Epithelial cell of proximal tubule (primary cell): Measurements from ENCODE around the gene MCTP1. TPM values are rescaled to one million over a fixed set of nuclear protein-coding genes. Genes with fewer than 3 reads are reported as not detected.

Source experiments
- DNase-seq: peaks from one replicate; pipeline ENCODE4 v3.0.0-alpha.2; 2011; ENCODE audit warnings: low read depth
- H3K4me3 ChIP-seq: 2 replicates; pipeline ENCODE4 v1.5.1; 2011; ENCODE audit warnings: low read depth, mild to moderate bottlenecking, low read length
- total RNA-seq: library from RNA; depleted of rRNA; stranded (reverse); fragments of >200 nt; gene quantifications from 2 replicates; pipeline ENCODE4 v1.2.3, GENCODE V29; 2015
- TF ChIP-seq, protein P1 (sequence below): conservative IDR thresholded peaks from 2 replicates; pipeline ENCODE4 v1.5.1; 2012; ENCODE audit warnings: low read depth, mild to moderate bottlenecking, low read length

MCTP1 gene
- total RNA-seq, 1 donor from 2014 or later = 9.7 TPM

DNA sequence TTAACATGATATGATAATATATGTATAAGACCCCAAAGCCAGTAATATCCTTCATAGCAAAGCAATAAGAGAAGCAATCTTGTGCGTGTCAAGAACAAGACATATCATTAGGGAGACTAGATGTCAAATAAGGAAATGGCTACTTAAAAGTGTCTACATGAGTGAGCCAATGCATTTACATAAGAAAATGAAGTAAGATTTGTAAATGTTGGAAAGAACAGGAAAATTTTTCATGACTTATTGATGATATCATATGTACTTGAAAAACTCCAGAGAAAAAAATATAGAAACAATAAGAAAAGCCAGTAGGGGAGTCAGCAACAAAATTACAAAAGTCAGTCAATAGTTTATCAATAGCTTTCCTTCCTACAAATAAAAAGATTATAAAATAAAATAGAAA lies 13.8 kb upstream of the MCTP1 start:
- TF ChIP-seq, protein P1, sequence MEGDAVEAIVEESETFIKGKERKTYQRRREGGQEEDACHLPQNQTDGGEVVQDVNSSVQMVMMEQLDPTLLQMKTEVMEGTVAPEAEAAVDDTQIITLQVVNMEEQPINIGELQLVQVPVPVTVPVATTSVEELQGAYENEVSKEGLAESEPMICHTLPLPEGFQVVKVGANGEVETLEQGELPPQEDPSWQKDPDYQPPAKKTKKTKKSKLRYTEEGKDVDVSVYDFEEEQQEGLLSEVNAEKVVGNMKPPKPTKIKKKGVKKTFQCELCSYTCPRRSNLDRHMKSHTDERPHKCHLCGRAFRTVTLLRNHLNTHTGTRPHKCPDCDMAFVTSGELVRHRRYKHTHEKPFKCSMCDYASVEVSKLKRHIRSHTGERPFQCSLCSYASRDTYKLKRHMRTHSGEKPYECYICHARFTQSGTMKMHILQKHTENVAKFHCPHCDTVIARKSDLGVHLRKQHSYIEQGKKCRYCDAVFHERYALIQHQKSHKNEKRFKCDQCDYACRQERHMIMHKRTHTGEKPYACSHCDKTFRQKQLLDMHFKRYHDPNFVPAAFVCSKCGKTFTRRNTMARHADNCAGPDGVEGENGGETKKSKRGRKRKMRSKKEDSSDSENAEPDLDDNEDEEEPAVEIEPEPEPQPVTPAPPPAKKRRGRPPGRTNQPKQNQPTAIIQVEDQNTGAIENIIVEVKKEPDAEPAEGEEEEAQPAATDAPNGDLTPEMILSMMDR = no peak
- no peak overlapping the region for H3K4me3 ChIP-seq
- no peak for DNase-seq

DNA sequence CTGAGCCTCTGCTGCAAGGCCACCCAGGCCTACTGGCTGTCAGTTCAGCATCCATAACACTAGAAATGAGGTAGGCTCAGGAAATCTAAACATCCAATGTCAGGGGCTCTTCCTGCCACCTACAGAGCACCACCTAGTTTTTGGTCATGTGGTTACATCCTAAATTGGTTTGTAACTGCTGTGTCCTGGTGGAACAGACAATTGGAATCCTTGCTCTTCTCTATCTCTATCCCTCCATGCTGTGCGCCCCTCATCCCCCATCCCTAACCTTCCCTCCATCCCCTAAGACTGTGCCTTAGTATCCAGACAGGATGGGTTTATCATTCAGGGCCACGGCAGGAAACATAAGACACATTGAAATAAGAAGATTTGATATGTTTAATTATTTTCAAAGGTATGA lies 11.4 kb upstream of the MCTP1 start:
- no peak for DNase-seq
- no peak overlapping the region for H3K4me3 ChIP-seq
- TF ChIP-seq, protein P1 = no peak

DNA sequence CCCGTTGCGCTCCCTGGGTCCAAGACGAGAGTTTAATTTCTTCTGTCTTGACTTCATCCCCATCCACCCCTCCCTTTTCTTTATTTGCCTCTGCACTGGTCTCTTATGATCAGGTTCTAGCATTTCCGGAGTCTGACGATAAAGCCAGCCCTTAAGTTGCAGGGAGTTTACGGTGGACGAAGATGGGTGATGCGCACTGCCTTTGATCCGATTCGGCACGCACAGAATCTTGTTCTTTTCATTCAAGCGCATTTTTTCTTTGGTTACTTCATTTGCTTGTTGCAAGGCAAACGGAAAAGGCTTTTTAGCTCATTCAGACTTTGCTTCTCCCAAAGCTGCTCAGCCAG lies 488 bp upstream of the MCTP1 start:
- peak overlapping the region; percentile 56 for H3K4me3 ChIP-seq
- DNase-seq = no peak
- TF ChIP-seq, protein P1 = no peak

DNA sequence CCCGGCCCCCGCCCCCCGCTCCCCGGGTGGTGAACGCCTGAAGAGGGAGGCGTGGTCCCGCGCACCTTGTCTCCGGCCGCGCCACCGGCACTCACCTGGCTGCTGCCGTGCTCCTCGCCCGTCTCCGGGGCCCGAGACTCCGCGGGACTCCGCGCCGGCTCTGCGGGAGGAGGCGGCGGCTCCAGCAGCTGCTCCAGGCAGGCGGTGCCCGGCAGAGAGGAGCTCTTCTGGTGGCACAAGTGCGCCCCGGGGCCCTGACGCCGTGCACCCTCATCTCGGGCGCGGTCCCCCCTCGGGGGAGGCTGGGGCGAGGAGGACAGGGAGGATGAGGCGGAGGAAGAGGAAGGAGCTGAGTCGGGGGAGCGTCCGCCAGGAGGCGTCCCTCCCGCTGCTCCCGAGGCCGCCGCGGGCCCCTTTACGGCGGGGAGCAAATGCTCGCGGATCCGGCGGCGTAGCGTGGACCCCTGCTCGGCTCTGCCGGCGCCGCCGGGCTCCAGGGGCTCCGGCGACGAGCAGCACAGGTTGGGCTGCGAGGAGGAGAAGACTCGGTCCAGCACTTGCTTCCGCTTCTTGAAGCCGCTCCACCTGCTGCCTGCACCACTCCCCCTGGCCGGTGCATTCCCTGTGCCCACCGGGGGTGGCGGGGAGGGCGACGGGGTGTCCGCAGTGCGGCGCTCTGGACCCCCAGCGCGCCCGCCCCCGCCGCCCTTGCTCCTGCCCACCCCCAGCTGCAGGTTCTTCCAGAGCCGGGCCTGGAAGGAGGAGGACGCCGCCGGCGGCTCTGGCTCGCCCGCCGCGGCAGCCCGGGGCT lies 928 bp downstream of the MCTP1 start:
- H3K4me3 ChIP-seq = peak overlapping the region; percentile 56
- DNase-seq = no peak
- TF ChIP-seq, protein P1 = peak; percentile 58

DNA sequence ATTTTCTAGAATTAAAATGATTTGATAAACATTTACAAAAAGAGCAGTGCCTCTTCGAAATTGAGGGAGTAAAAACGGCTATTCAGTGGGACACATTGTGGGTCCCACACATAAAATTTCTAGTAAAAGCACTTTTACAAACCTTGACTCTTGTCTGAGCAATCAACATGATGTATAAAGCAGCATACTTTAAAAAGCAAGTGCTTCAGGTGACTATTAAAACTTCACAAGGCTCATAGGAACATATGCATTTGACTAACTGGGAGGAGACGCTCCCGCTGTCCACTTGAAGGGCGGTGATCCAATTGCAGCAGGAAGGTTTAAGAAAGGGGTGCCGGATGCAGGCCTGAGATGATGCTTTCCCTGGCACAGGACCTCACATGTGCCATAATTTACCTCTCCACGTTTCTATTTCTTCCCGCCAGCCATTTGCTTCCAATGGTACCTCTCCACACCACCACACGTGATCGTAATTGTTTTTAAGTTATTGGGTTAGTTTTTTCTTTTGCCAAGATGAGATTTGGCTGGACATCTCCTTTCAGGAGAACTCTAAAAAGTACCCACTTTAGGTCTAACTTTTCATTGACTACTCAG lies 1.8 kb downstream of the MCTP1 start:
- peak overlapping the region; percentile 56 for H3K4me3 ChIP-seq
- no peak for DNase-seq
- TF ChIP-seq, protein P1 = no peak

DNA sequence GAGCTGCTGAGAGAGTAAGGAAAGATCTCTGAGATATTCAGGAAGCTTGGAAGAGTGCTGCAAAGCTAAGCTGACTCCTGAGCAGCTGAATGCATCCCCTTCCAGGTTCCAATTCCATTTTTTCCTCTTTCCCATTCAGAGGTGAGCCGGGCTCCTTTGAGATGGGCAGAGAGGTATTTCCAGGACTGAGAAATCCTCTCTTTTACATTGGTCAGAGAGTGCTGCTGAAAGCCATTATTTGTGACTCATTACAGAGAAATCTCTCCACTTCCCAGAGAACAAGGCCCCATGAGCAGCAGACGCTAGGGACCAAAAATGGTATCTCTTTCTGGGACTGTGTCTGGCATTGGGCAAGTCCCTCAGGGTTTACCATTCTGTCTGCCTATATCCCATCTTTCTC lies 3.7 kb downstream of the MCTP1 start:
- no peak overlapping the region for H3K4me3 ChIP-seq
- TF ChIP-seq, protein P1 = no peak
- DNase-seq = no peak
